Endothelial cell of umbilical vein (primary cell): Measurements from ENCODE around the gene KATNB1.

ENCODE experiments used
- CTCF ChIP-seq, 2 donors: IDR thresholded peaks; 1 replicate in 1 of 2; 2 replicates in 1 of 2; pipeline ENCODE4 v1.5.1; 2011; ENCODE audit warnings: low read length in 2 of 2, mild to moderate bottlenecking in 2 of 2, moderate library complexity in 2 of 2, control low read depth in 1 of 2, inconsistent platforms in 1 of 2, low read depth in 1 of 2; ENCODE audit not compliant: insufficient read depth in 1 of 2; ENCODE audit errors: extremely low read depth in 1 of 2
- POLR2AphosphoS5 ChIP-seq: IDR thresholded peaks from 2 replicates; pipeline ENCODE4 v1.6.1; 2012; ENCODE audit warnings: low read depth, mild to moderate bottlenecking, control low read depth, low read length, moderate library complexity; ENCODE audit not compliant: insufficient read depth

GRCh38 chr16:57696240-57696639, 39.3 kb upstream of the KATNB1 start:
- TF ChIP-seq POLR2AphosphoS5 = no peak
- no peak for TF ChIP-seq CTCF (IDR thresholded peaks at IDR 0.05; ENCODE audit: extremely low read depth in 1 of 2, insufficient read depth in 1 of 2, low read depth in 1 of 2, low read length in 2 of 2)
